Kidney (tissue), 14 donors: ENCODE results near the gene AP2B1. TPM values are rescaled to one million over a fixed set of nuclear protein-coding genes. Genes with fewer than 3 reads are reported as not detected.

ENCODE experiments used
- DNase-seq, 5 donors: peaks; one replicate each; pipeline ENCODE4 v3.0.0-alpha.2; 2013 to 2020
- FAIRE-seq: peaks from 2 replicates; lab custom pipeline; 2012; peaks lifted over from hg19 to GRCh38; lab: Jason Lieb, UNC
- H3K27ac ChIP-seq, 2 donors: one replicate each; pipeline ENCODE4 v1.7.0; 2013; ENCODE audit warnings: low read depth in 2 of 2, low read length in 2 of 2, inconsistent platforms in 1 of 2
- H3K27me3 ChIP-seq: one replicate; pipeline ENCODE4 v1.7.1; 2013; ENCODE audit warnings: low read length, inconsistent platforms; ENCODE audit not compliant: control insufficient read depth, insufficient read depth
- H3K36me3 ChIP-seq, 3 donors: one replicate each; pipeline versions ENCODE4 v1.7.0 to v1.7.1; 2013; ENCODE audit warnings: low read length in 3 of 3, control low read depth in 1 of 3, inconsistent platforms in 1 of 3; ENCODE audit not compliant: insufficient read depth in 3 of 3, control insufficient read depth in 2 of 3
- H3K4me1 ChIP-seq, 3 donors: one replicate each; pipeline versions ENCODE4 v1.7.0 to v1.7.1; 2013; ENCODE audit warnings: low read length in 3 of 3, inconsistent platforms in 1 of 3, low read depth in 1 of 3; ENCODE audit not compliant: control insufficient read depth in 2 of 3, insufficient read depth in 2 of 3
- H3K4me3 ChIP-seq, 3 donors: one replicate each; pipeline versions ENCODE4 v1.7.0 to v1.8.1; 2013; ENCODE audit warnings: low read length in 3 of 3, control low read depth in 1 of 3, inconsistent platforms in 1 of 3
- H3K9ac ChIP-seq, 3 donors: one replicate each; pipeline versions ENCODE4 v1.7.0 to v1.7.1; 2013; ENCODE audit warnings: low read length in 3 of 3, control low read depth in 1 of 3, inconsistent platforms in 1 of 3
- H3K9me3 ChIP-seq, 3 donors: one replicate each; pipeline versions ENCODE4 v1.7.0 to v1.7.1; 2013; ENCODE audit warnings: low read length in 3 of 3, control low read depth in 1 of 3, inconsistent platforms in 1 of 3; ENCODE audit not compliant: control insufficient read depth in 2 of 3, insufficient read depth in 1 of 3
- intact Hi-C: fragments of 100-400 bp; cut with DNase I; formaldehyde crosslinking; loops from one replicate; pipeline ENCODE4 v1.11.1; 2022
- polyA plus RNA-seq: library from polyadenylated mRNA; stranded (reverse); fragments of 350-450 nt; fragmentation: Illumina TruSeq; extraction: RNeasy Lipid Tissue Mini Kit (QIAGEN cat#74804); gene quantifications from one replicate; pipeline ENCODE4 v1.2.3, GENCODE V29; 2014; ENCODE audit warnings: low read depth, low replicate concordance; ENCODE audit not compliant: insufficient read depth
- total RNA-seq: library from RNA; stranded (reverse); fragmentation: NEBNext Ultra II Directional; extraction: Animal tissue kit (Norgen Biotek cat#: 25700); gene quantifications from one replicate; pipeline ENCODE4 v1.2.1, GENCODE V29; 2021
- TF ChIP-seq, protein P1 (sequence below): IDR thresholded peaks from 3 replicates; pipeline ENCODE4 v1.5.1; 2012; ENCODE audit warnings: mild to moderate bottlenecking, moderate library complexity, borderline replicate concordance; ENCODE audit not compliant: insufficient read depth; ENCODE audit errors: extremely low read depth
- donor health status: control.
- donor health status: control.
- donor health status: control.
- donor health status: control.
- donor health status: control.
- donor health status: DM: yes; HTN: yes; CAD: no.
- donor health status: Normal renal cell carcinoma (clear cell type).

Gene AP2B1
- total and polyA plus RNA-seq, 2 donors from 2014 or later: 74.0 to 242 TPM

DNA sequence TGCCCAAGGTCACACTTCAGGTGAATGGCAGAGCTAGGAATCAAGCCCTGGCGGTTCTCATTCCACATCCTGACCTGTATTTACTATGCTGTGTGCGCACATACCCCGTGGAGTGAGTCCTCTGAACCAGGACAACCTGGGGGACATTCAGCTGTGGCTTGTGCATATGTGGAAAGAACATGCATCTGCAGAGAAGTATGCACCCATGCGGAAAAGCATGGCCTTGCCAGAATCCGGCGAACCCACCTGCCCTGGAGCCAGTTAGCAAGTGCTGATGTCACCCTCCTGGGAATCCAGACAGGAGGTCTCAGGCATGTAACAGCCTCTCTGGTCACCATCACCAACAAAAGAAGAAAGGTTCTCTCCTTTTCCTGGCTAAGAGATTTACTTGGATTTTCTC lies 146.2 kb downstream of the AP2B1 start:
- H3K27ac ChIP-seq: no peak overlapping the region
- no peak overlapping the region for H3K9ac ChIP-seq
- TF ChIP-seq, protein P1, sequence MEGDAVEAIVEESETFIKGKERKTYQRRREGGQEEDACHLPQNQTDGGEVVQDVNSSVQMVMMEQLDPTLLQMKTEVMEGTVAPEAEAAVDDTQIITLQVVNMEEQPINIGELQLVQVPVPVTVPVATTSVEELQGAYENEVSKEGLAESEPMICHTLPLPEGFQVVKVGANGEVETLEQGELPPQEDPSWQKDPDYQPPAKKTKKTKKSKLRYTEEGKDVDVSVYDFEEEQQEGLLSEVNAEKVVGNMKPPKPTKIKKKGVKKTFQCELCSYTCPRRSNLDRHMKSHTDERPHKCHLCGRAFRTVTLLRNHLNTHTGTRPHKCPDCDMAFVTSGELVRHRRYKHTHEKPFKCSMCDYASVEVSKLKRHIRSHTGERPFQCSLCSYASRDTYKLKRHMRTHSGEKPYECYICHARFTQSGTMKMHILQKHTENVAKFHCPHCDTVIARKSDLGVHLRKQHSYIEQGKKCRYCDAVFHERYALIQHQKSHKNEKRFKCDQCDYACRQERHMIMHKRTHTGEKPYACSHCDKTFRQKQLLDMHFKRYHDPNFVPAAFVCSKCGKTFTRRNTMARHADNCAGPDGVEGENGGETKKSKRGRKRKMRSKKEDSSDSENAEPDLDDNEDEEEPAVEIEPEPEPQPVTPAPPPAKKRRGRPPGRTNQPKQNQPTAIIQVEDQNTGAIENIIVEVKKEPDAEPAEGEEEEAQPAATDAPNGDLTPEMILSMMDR: no peak
- intact Hi-C loops: no loop called here
- H3K4me1 ChIP-seq: peaks cover 0 to 12% (median 5%) of the 10 kb centered on the region in 3 donors
- H3K27me3 ChIP-seq: no peaks in the 10 kb centered on the region
- FAIRE-seq (no peak), DNase-seq (no peak)
- H3K4me3 ChIP-seq: no peak overlapping the region
- no peaks in the 10 kb centered on the region for H3K9me3 ChIP-seq
- H3K36me3 ChIP-seq: no peaks in the 10 kb centered on the region

GRCh38 chr17:35734396-35734795 lies 147.3 kb downstream of the AP2B1 start:
- DNase-seq (no peak), FAIRE-seq (no peak)
- Histone ChIP-seq H3K27ac (no peak overlapping the region), H3K27me3 (no peaks in the 10 kb centered on the region), H3K4me1 (peaks cover 0 to 12% (median 5%) of the 10 kb centered on the region in 3 donors), H3K36me3 (no peaks in the 10 kb centered on the region), H3K4me3 (no peak overlapping the region), H3K9ac (no peak overlapping the region), H3K9me3 (no peaks in the 10 kb centered on the region)
- TF ChIP-seq, protein P1: no peak
- intact Hi-C loops: no loop called here

DNA sequence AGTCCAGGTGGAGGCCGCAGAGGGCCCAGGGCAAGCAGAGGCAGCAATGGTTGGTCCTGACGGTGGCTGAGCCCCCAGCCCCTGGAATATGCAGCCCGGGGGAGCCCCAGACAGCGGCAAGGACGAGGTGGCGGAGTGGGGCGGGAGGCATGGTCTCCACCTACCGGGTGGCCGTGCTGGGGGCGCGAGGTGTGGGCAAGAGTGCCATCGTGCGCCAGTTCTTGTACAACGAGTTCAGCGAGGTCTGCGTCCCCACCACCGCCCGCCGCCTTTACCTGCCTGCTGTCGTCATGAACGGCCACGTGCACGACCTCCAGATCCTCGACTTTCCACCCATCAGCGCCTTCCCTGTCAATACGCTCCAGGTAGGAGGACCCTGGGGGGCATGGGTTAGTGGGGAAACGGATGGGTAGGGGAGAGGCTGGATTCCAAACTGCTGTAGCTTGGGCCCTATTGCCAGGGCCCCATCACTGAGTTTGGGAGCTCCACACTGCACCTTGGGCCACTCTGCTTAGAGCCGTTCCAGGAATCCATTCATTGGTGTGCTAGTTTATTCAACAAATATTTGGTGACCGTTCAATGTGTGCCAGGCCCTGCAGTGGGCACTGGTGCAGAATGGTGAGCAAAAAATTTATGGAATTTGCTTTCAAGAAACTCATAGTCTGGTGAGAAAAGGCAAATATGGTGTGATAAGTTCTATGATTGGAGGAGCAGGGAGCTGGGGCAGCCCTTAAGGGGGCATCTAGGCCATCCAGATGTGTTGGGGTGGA lies 148.1 kb downstream of the AP2B1 start:
- DNase-seq: peak in 1 of 5 donors; percentile 81
- no peak for FAIRE-seq

More for the DNA sequence above, 148.1 kb downstream of the AP2B1 start:
- H3K9ac ChIP-seq: no peak overlapping the region
- no peak overlapping the region for H3K4me3 ChIP-seq
- no peaks in the 10 kb centered on the region for H3K9me3 ChIP-seq
- H3K36me3 ChIP-seq: no peaks in the 10 kb centered on the region
- H3K27me3 ChIP-seq: no peaks in the 10 kb centered on the region
- intact Hi-C loops: no loop called here
- no peak overlapping the region for H3K27ac ChIP-seq
- H3K4me1 ChIP-seq: peaks cover 0 to 12% (median 5%) of the 10 kb centered on the region in 3 donors
- TF ChIP-seq, protein P1: no peak
